Glomerular endothelial cell (primary cell): ENCODE results near the gene KDSR. TPM values are rescaled to one million over a fixed set of nuclear protein-coding genes. Genes with fewer than 3 reads are reported as not detected.

ENCODE experiments used
- DNase-seq: peaks from one replicate; pipeline ENCODE4 v3.0.0-alpha.2; 2011; ENCODE audit warnings: low read depth, low spot score; ENCODE audit errors: extremely low read depth
- total RNA-seq: library from RNA; depleted of rRNA; stranded (reverse); fragments of >200 nt; gene quantifications from 2 replicates; pipeline ENCODE4 v1.2.3, GENCODE V29; 2015

KDSR gene
- total RNA-seq, 1 donor from 2014 or later = 37.1 TPM

- no peak for DNase-seq
These were observed 44.8 kb downstream of the KDSR start for GRCh38 chr18:63322206-63322605.

DNA sequence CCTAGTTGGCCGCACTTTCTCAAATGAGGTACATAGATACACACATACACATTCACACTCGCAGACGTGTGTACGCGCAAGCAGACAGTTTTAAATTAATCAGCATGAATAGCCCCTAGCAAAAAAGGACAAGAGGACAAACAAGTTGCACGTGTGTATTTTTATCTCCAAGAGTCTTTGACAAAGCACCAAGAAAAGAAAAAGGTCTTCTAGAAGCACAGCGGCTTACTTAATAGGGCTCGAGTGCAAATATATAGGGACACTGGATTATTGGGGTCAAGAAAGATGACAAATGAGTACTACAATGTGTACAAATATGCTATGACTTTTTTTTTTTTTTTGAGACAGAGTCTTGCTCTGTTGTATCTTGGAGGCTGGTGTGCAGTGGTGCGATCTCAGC, 45.7 kb downstream of the KDSR start:
- DNase-seq = no peak

DNA sequence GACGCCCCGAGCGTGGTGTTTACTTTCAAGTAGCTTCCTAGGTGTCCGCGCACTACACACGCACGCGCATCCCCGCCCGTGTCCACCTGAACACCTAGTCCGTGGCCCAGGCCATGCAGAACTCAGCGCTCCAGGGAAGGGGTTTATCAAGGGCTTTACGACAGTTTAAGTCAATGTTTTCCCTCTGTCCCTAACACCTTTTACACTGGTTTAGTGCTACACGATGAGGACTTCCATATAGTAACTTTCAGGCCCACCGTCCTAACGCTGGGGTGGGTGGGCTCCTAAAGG, 46.1 kb downstream of the KDSR start:
- no peak for DNase-seq

GRCh38 chr18:63320123-63320974, 46.7 kb downstream of the KDSR start:
- no peak for DNase-seq

- DNase-seq = no peak
These were observed 47.5 kb downstream of the KDSR start, which contains the start of gene BCL2 for GRCh38 chr18:63319383-63320122. TSS of gene BCL2 (minus strand) at chr18:63319769.

DNA sequence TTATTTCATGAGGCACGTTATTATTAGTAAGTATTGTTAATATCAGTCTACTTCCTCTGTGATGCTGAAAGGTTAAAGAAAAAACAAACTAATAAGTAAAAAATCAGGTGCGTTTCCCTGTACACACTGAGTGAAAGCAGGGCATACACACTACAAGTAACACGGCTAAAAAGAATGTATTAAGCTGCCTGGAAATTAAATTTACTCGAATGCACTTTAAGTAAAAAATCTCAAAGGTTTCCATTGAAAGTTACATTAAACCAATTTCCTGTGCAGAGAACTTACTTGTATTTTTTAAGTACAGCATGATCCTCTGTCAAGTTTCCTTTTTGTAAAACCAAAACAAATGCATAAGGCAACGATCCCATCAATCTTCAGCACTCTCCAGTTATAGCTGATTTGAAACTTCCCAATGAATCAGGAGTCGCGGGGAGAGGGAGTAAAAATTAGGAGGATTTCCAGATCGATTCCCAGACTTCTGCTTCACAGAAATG, 48.1 kb downstream of the KDSR start:
- no peak for DNase-seq

GRCh38 chr18:63317982-63318888, 48.8 kb downstream of the KDSR start:
- DNase-seq = no peak

DNA sequence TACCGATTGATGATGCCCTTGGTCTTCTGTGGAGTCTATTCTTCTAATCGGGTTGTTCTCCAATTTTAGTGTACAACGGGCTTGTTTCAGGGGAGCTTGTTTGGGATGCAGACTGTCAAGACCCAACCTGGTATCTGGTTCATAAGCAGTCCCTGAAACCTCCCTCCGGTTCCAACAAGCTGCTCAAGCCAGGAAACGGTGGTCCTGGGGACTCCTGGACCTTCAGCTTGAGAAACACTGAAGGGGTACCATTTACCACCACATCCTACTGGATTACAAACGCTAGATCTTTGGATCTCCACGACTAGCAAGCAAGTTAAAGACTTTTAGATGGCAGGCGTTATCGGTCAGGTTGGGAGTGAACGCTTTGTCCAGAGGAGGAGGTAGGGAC, 49.5 kb downstream of the KDSR start:
- no peak for DNase-seq

- no peak for DNase-seq
These were observed 50.1 kb downstream of the KDSR start for GRCh38 chr18:63316612-63317555.

- DNase-seq = no peak
These were observed 51.1 kb downstream of the KDSR start for GRCh38 chr18:63315876-63316275.

DNA sequence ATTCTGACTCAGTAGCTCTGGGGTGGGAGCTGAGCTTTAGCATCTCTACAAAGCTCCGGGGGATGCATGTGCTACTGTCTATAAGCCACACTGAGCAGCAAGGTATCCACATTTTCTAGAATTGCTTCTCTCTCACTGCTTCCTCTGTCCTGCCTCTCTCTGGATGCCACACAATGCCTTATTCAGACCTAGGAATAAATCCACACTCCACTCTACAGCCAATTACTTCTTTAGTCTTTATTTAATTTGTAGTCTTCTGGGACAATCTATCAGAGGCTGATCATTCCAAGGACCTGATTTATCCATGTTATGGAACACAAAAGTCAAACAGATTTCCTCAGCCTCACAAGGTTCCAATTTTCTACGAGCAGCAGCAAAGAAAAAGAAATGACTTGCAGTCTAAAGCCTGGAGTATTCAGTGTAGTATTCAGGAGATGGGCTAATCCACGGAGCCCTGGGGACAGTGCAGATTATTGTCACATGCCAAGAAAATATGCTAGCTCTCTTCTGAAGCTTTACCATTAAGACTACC, 51.8 kb downstream of the KDSR start:
- no peak for DNase-seq

GRCh38 chr18:63314062-63314790, 52.8 kb downstream of the KDSR start:
- DNase-seq = no peak

DNA sequence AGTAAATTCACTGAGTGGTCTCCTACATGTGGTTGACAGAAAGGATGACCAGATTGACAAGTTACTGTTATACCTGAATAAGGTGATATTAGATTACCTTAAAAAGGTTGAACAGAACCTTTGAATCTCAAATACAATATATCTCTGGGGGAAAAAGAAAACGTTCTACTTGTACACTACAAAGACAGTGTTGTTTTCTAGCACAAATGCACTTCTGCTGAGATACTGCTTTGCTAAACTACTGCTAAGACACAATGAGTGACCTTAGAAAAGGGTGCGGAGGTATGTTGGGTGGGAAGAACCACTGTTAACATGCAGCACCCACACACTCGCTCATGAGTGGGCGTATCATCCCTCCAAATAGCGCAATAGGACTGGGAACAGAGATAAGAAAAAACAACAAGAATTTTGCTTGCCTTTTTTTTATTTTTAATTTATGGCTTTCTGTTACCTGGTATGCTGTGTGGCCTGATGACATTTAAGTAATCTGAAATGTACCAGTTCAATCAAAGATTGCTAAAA, 53.5 kb downstream of the KDSR start:
- no peak for DNase-seq

GRCh38 chr18:63312737-63313395, 54.1 kb downstream of the KDSR start:
- no peak for DNase-seq

GRCh38 chr18:63312019-63312409, 55.0 kb downstream of the KDSR start:
- no peak for DNase-seq

GRCh38 chr18:63311118-63312018, 55.6 kb downstream of the KDSR start:
- DNase-seq = no peak

DNA sequence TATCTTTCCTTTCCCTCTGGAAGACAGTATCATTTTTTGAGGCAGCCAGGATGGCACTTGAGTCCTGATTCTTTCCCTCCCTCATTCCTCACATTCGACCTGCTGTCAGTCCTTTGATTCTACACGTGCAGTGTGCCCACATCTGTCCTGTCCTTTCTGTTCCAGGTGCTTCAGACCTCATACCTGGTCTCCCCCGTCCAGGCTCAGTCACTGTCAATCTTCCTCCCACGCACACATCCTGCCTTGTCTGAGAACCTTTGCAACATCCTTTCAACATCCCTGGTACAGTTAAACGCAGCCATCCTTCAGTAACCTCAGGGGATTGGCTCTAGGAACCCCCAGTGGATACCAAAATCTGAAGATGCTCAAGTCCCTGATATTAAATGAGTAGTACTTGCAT, 57.6 kb downstream of the KDSR start:
- no peak for DNase-seq
